Esophagus mucosa (tissue), 1 donor: ENCODE measurements around the gene C5. TPM values are rescaled to one million over a fixed set of nuclear protein-coding genes. Genes with fewer than 3 reads are reported as not detected.

ENCODE experiments used
- ATAC-seq: fragments of 200-7000 bp; cut with Tn5 transposase; one replicate; pipeline ENCODE4 v1.9.1; 2020
- total RNA-seq: library from RNA; stranded (reverse); gene quantifications from one replicate; pipeline ENCODE4 v1.2.4, GENCODE V29; 2023
- donor health status: DM: yes; HTN: yes; CAD: no.

Gene C5
- total RNA-seq, 1 donor from 2014 or later = 3.1 TPM

GRCh38 chr9:120905315-120906164 is 144.5 kb downstream of the C5 start:
- no peak for ATAC-seq

- ATAC-seq = no peak
Observed at GRCh38 chr9:120904978-120905301, 145.1 kb downstream of the C5 start.

GRCh38 chr9:120904061-120904977 is 145.8 kb downstream of the C5 start:
- peak; percentile 44 for ATAC-seq

- ATAC-seq = no peak
Observed at GRCh38 chr9:120902569-120903535, 147.2 kb downstream of the C5 start.

Other genes starting within 250 kb of the C5 start
- 45.2 TPM for gene PSMD5, start 207.4 kb downstream of the C5 start, total RNA-seq
- 25.3 TPM for gene PHF19, start 173.1 kb downstream of the C5 start, total RNA-seq
- 1.2 TPM for gene TRAF1, start 123.5 kb downstream of the C5 start, total RNA-seq
- gene CNTRL, start 24.7 kb upstream of the C5 start, total RNA-seq = 7.2 TPM
- 87.2 TPM for gene RAB14, start 151.6 kb upstream of the C5 start, total RNA-seq
- 270 TPM for gene GSN, start 217.9 kb upstream of the C5 start, total RNA-seq